SK-N-SH treated with all-trans-retinoic acid at 6 μM for 48 hours (cell line): ENCODE measurements around the gene STIM2.

Source experiments
- ATAC-seq: fragments of 200-7000 bp; cut with Tn5 transposase; 3 replicates; pipeline ENCODE4 v1.9.1; 2020; ENCODE audit warnings: mild to moderate bottlenecking, moderate library complexity
- ARNTL ChIP-seq: fragments of 450-650 bp; formaldehyde crosslinking; IDR thresholded peaks from 2 replicates; pipeline ENCODE4 v1.5.0; 2020; ENCODE audit warnings: low read depth, mild to moderate bottlenecking, moderate library complexity, borderline replicate concordance
- BACH2 ChIP-seq: fragments of 250-450 bp; sonication (Bioruptor Pico); IDR thresholded peaks from 2 replicates; pipeline ENCODE4 v1.9.0; 2021; ENCODE audit warnings: mild to moderate bottlenecking, borderline replicate concordance
- CREB5 ChIP-seq: fragments of 250-450 bp; sonication (Bioruptor Pico); IDR thresholded peaks from 2 replicates; pipeline ENCODE4 v1.5.1; 2020; ENCODE audit warnings: low read depth, mild to moderate bottlenecking, moderate library complexity
- CSDC2 ChIP-seq: fragments of 250-450 bp; sonication (Bioruptor Pico); IDR thresholded peaks from 2 replicates; pipeline ENCODE4 v1.5.0; 2020; ENCODE audit warnings: mild to moderate bottlenecking, moderate library complexity
- GLIS3 ChIP-seq: fragments of 250-450 bp; sonication (Bioruptor Pico); IDR thresholded peaks from 2 replicates; pipeline ENCODE4 v1.5.0; 2020; ENCODE audit warnings: mild to moderate bottlenecking, moderate library complexity
- ISL1 ChIP-seq: fragments of 250-450 bp; sonication (Bioruptor Pico); IDR thresholded peaks from 2 replicates; pipeline ENCODE4 v2.1.2; 2022; ENCODE audit warnings: mild to moderate bottlenecking, moderate library complexity
- OSR1 ChIP-seq: fragments of 250-450 bp; sonication (Bioruptor Pico); IDR thresholded peaks from 2 replicates; pipeline ENCODE4 v1.8.0; 2022; ENCODE audit warnings: moderate library complexity, mild to moderate bottlenecking, inconsistent platforms
- PATZ1 ChIP-seq: fragments of 250-450 bp; sonication (Bioruptor Pico); IDR thresholded peaks from 2 replicates; pipeline ENCODE4 v1.8.0; 2020; ENCODE audit warnings: mild to moderate bottlenecking, moderate library complexity, borderline replicate concordance
- PPARA ChIP-seq: fragments of 250-450 bp; sonication (Bioruptor Pico); IDR thresholded peaks from 2 replicates; pipeline ENCODE4 v1.5.0; 2020; ENCODE audit warnings: mild to moderate bottlenecking, borderline replicate concordance
- RARB ChIP-seq: fragments of 250-450 bp; sonication (Bioruptor Pico); IDR thresholded peaks from 2 replicates; pipeline ENCODE4 v1.8.0; 2021; ENCODE audit warnings: mild to moderate bottlenecking, moderate library complexity
- SNAI2 ChIP-seq: fragments of 250-450 bp; sonication (Bioruptor Pico); IDR thresholded peaks from 2 replicates; pipeline ENCODE4 v1.5.0; 2020; ENCODE audit warnings: mild to moderate bottlenecking, moderate library complexity
- TCF4 ChIP-seq: fragments of 250-450 bp; sonication (Bioruptor Pico); IDR thresholded peaks from 2 replicates; pipeline ENCODE4 v1.8.0; 2021; ENCODE audit warnings: mild to moderate bottlenecking, moderate library complexity, borderline replicate concordance
- TOX ChIP-seq: fragments of 250-450 bp; sonication (Bioruptor Pico); IDR thresholded peaks from 2 replicates; pipeline ENCODE4 v1.8.0; 2021; ENCODE audit warnings: mild to moderate bottlenecking, moderate library complexity, borderline replicate concordance
- TSHZ2 ChIP-seq: fragments of 250-450 bp; sonication (Bioruptor Pico); IDR thresholded peaks from 2 replicates; pipeline ENCODE4 v1.5.0; 2020; ENCODE audit warnings: mild to moderate bottlenecking, moderate library complexity
- ZC3H10 ChIP-seq: fragments of 250-450 bp; sonication (Bioruptor Pico); IDR thresholded peaks from 2 replicates; pipeline ENCODE4 v1.5.1; 2021; ENCODE audit warnings: mild to moderate bottlenecking, moderate library complexity
- ZFP3 ChIP-seq: fragments of 250-450 bp; sonication (Bioruptor Pico); IDR thresholded peaks from 2 replicates; pipeline ENCODE4 v1.5.0; 2020; ENCODE audit warnings: mild to moderate bottlenecking, moderate library complexity
- ZFP30 ChIP-seq: fragments of 450-650 bp; formaldehyde crosslinking; IDR thresholded peaks from 2 replicates; pipeline ENCODE4 v1.5.0; 2022; ENCODE audit warnings: mild to moderate bottlenecking, moderate library complexity
- ZNF565 ChIP-seq: fragments of 450-650 bp; formaldehyde crosslinking; conservative IDR thresholded peaks from 2 replicates; pipeline ENCODE4 v1.5.0; 2020; ENCODE audit warnings: low read depth, mild to moderate bottlenecking, moderate library complexity
- ZNF70 ChIP-seq: fragments of 450-650 bp; formaldehyde crosslinking; IDR thresholded peaks from 2 replicates; pipeline ENCODE4 v1.5.0; 2020; ENCODE audit warnings: mild to moderate bottlenecking, moderate library complexity
- ZNF8 ChIP-seq: fragments of 450-650 bp; formaldehyde crosslinking; IDR thresholded peaks from 2 replicates; pipeline ENCODE4 v1.5.0; 2020; ENCODE audit warnings: mild to moderate bottlenecking, moderate library complexity
- TF ChIP-seq, protein P1 (sequence below): fragments of 250-450 bp; sonication (Bioruptor Pico); IDR thresholded peaks from 2 replicates; pipeline ENCODE4 v1.8.0; 2021; ENCODE audit warnings: low read depth, mild to moderate bottlenecking, moderate library complexity, borderline replicate concordance
- TF ChIP-seq, protein P2 (sequence below): fragments of 250-450 bp; sonication (Bioruptor Pico); IDR thresholded peaks from 2 replicates; pipeline ENCODE4 v1.5.1; 2021; ENCODE audit warnings: mild to moderate bottlenecking, moderate library complexity

Gene STIM2

GRCh38 chr4:27003642-27004113 is 143.0 kb downstream of the STIM2 start:
- TF ChIP-seq TSHZ2 (CRISPR knock-in tag): no peak
- no peak for TF ChIP-seq ZC3H10 (CRISPR knock-in tag)
- no peak for TF ChIP-seq ARNTL (CRISPR knock-in tag)
- no peak for TF ChIP-seq BACH2
- no peak for TF ChIP-seq SNAI2 (CRISPR knock-in tag)
- no peak for TF ChIP-seq CREB5 (CRISPR knock-in tag)
- no peak for TF ChIP-seq ZNF70 (CRISPR knock-in tag)
- TF ChIP-seq ZNF565 (CRISPR knock-in tag): no peak
- no peak for TF ChIP-seq CSDC2 (CRISPR knock-in tag)
- no peak for TF ChIP-seq ZFP30
- TF ChIP-seq ZFP3: no peak
- no peak for TF ChIP-seq OSR1 (CRISPR knock-in tag)
- TF ChIP-seq PPARA (CRISPR knock-in tag): no peak
- TF ChIP-seq PATZ1 (CRISPR knock-in tag): no peak
- TF ChIP-seq TOX (CRISPR knock-in tag): no peak
- no peak for TF ChIP-seq GLIS3 (CRISPR knock-in tag)
- TF ChIP-seq ZNF8 (CRISPR knock-in tag): no peak
- TF ChIP-seq, protein P1, sequence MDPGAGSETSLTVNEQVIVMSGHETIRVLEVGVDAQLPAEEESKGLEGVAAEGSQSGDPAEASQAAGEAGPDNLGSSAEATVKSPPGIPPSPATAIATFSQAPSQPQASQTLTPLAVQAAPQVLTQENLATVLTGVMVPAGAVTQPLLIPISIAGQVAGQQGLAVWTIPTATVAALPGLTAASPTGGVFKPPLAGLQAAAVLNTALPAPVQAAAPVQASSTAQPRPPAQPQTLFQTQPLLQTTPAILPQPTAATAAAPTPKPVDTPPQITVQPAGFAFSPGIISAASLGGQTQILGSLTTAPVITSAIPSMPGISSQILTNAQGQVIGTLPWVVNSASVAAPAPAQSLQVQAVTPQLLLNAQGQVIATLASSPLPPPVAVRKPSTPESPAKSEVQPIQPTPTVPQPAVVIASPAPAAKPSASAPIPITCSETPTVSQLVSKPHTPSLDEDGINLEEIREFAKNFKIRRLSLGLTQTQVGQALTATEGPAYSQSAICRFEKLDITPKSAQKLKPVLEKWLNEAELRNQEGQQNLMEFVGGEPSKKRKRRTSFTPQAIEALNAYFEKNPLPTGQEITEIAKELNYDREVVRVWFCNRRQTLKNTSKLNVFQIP (CRISPR knock-in tag): no peak
- ATAC-seq: peak; percentile 31; the same call in 2 of the 3 replicates

DNA sequence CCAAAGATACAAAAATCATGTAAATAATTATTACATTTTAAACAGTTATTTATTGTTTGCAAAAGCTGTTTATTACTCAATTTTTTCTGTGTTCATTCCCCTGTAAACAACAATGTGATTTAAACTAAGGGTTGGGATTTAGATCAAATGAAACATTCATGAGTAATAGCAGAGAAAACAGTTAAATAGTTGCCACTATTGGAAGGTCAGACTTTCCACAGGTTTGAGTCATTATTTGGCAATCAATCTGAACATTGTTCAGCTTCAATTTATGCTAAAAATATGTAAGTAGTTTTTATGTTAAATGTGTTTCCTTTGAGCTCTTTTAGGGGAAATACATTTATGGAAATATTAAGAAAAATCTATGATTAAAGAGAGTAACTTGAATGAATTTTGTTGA is 144.9 kb downstream of the STIM2 start:
- ATAC-seq: peak; percentile 50
- no peak for TF ChIP-seq PPARA (CRISPR knock-in tag)
- no peak for TF ChIP-seq ZNF8 (CRISPR knock-in tag)
- no peak for TF ChIP-seq PATZ1 (CRISPR knock-in tag)
- TF ChIP-seq ZNF565 (CRISPR knock-in tag): no peak
- no peak for TF ChIP-seq BACH2
- TF ChIP-seq ZFP3: no peak
- no peak for TF ChIP-seq TCF4 (CRISPR knock-in tag)
- TF ChIP-seq ISL1 (CRISPR knock-in tag): no peak
- no peak for TF ChIP-seq TOX (CRISPR knock-in tag)
- TF ChIP-seq ZNF70 (CRISPR knock-in tag): no peak
- no peak for TF ChIP-seq ZC3H10 (CRISPR knock-in tag)
- TF ChIP-seq RARB (CRISPR knock-in tag): no peak
- no peak for TF ChIP-seq ZFP30
- TF ChIP-seq CREB5 (CRISPR knock-in tag): no peak
- TF ChIP-seq ARNTL (CRISPR knock-in tag): no peak
- no peak for TF ChIP-seq SNAI2 (CRISPR knock-in tag)
- TF ChIP-seq, protein P2, sequence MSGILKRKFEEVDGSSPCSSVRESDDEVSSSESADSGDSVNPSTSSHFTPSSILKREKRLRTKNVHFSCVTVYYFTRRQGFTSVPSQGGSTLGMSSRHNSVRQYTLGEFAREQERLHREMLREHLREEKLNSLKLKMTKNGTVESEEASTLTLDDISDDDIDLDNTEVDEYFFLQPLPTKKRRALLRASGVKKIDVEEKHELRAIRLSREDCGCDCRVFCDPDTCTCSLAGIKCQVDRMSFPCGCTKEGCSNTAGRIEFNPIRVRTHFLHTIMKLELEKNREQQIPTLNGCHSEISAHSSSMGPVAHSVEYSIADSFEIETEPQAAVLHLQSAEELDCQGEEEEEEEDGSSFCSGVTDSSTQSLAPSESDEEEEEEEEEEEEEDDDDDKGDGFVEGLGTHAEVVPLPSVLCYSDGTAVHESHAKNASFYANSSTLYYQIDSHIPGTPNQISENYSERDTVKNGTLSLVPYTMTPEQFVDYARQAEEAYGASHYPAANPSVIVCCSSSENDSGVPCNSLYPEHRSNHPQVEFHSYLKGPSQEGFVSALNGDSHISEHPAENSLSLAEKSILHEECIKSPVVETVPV (CRISPR knock-in tag): no peak
- no peak for TF ChIP-seq CSDC2 (CRISPR knock-in tag)
